Testis (tissue), 3 donors: ENCODE results near the gene MAN1C1. TPM values are rescaled to one million over a fixed set of nuclear protein-coding genes. Genes with fewer than 3 reads are reported as not detected.
"Not testable (repeated sequence)": the region's sequence is repeated elsewhere in the genome, so short reads cannot be mapped to it uniquely, and the experiment has no call there.

ENCODE experiments used
- DNase-seq: peaks from one replicate; pipeline ENCODE4 v3.0.0-alpha.2; 2019
- H3K27ac ChIP-seq, 2 donors: fragments of 200-600 bp; sonication (generic); one replicate each; pipeline ENCODE4 v1.5.1; 2019
- H3K27me3 ChIP-seq: fragments of 200-600 bp; sonication (generic); one replicate; pipeline ENCODE4 v1.5.1; 2019
- H3K36me3 ChIP-seq: fragments of 200-600 bp; sonication (generic); one replicate; pipeline ENCODE4 v1.5.1; 2017; ENCODE audit warnings: low read depth; ENCODE audit errors: missing control alignments
- H3K4me1 ChIP-seq: fragments of 200-600 bp; sonication (generic); one replicate; pipeline ENCODE4 v1.5.1; 2019
- H3K4me3 ChIP-seq, 2 donors: fragments of 200-600 bp; sonication (generic); one replicate each; pipeline ENCODE4 v1.5.1; 2017 to 2019
- H3K9me3 ChIP-seq: fragments of 200-600 bp; sonication (generic); one replicate; pipeline ENCODE4 v1.5.1; 2017
- CTCF ChIP-seq, 3 experiments: fragments of 450-650 bp in 2 of 3; fragments of 200-600 bp in 1 of 3; sonication (generic) in 1 of 3; IDR thresholded peaks; one replicate each; pipeline ENCODE4 v1.5.1; 2016 to 2019; ENCODE audit warnings: antibody characterized with exemption in 3 of 3, mild to moderate bottlenecking in 2 of 3, moderate library complexity in 1 of 3
- POLR2A ChIP-seq: fragments of 450-650 bp; IDR thresholded peaks from one replicate; pipeline ENCODE4 v1.6.1; 2017; ENCODE audit warnings: antibody characterized with exemption, mild to moderate bottlenecking, moderate library complexity
- WGBS, 2 donors: methylation state at CpG; one replicate each; pipeline ENCODE4 v1.1.5; 2018; 5-methylcytosine and 5-hydroxymethylcytosine counted together
- intact Hi-C: fragments of 100-400 bp; cut with DNase I; formaldehyde crosslinking; loops from one replicate; pipeline ENCODE4 v1.15.1; 2023; ENCODE audit warnings: low total_unique reads
- polyA plus RNA-seq: library from polyadenylated mRNA; stranded (reverse); fragments of 350-450 nt; fragmentation: Illumina TruSeq; extraction: RNeasy Lipid Tissue Mini Kit (QIAGEN cat#74804); gene quantifications from one replicate; pipeline ENCODE4 v1.2.3, GENCODE V29; 2014; ENCODE audit warnings: low read depth, low replicate concordance; ENCODE audit not compliant: insufficient read depth
- total RNA-seq, 2 donors: library from RNA; depleted of rRNA; stranded (reverse); fragments of >200 nt; gene quantifications; one replicate each; pipeline ENCODE4 v1.2.3, GENCODE V29; 2016

The MAN1C1 gene
- total and polyA plus RNA-seq, 3 donors from 2014 or later: 12.8 to 21.1 (median 14.8) TPM

- TF ChIP-seq CTCF (IDR thresholded peaks at IDR 0.05): no peak
- no peak for TF ChIP-seq POLR2A
- DNase-seq: peak; percentile 68
- Histone ChIP-seq H3K4me1 (peaks cover 26% of the 10 kb centered on the region), H3K27me3 (no peaks in the 10 kb centered on the region), H3K4me3 (no peak overlapping the region), H3K36me3 (no peaks in the 10 kb centered on the region), H3K27ac (peak overlapping the region in 1 of 2 donors; percentile 2), H3K9me3 (no peaks in the 10 kb centered on the region)
- 44 to 50% methylated on average over 9 of the region's 9 CpGs for WGBS, 2 donors
- intact Hi-C loops: loop anchor here (5.0 kb wide), 1 partner anchor 48 kb away; no protein-coding TSS in a partner anchor
These were observed 77.8 kb downstream of the MAN1C1 start for GRCh38 chr1:25694167-25695007.

- Histone ChIP-seq H3K27ac (peak overlapping the region in 1 of 2 donors; percentile 2), H3K36me3 (no peaks in the 10 kb centered on the region), H3K27me3 (no peaks in the 10 kb centered on the region), H3K4me1 (peaks cover 35% of the 10 kb centered on the region), H3K9me3 (no peaks in the 10 kb centered on the region), H3K4me3 (no peak overlapping the region)
- peak; percentile 78 for DNase-seq
- 69 to 75% methylated on average over 13 to 15 of the region's 15 CpGs for WGBS, 2 donors
- intact Hi-C loops: loop anchor here (5.0 kb wide), 1 partner anchor 47 kb away; no protein-coding TSS in a partner anchor
- TF ChIP-seq CTCF (IDR thresholded peaks at IDR 0.05) (no peak), POLR2A (no peak)
These were observed 78.6 kb downstream of the MAN1C1 start for GRCh38 chr1:25695090-25695770.

DNA sequence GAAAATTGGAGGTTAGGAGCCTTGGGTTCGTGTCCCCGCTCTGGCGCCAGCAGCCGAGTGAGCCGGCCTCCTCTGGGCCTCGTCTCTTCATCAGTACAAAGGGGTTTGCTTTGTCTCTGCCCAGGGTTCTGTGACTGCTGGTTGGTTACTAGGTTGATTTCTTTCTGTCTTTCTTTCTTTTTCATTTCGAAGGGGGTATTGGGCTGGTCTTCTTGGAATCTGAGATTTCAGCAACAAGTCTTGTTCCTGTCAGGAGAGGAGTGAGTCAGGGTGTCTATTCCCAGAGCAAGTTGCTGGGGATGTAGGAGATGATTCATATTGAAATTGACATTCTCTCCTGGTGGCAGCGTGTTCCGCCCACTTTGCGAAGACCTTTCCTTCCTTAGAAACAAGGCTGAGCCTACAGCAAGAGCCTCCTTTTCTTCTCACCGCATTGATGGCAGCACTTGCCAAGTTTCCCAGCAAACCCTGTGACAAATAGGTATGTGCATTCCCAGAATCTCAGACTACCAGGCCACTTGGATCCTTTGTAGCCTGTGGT, 79.2 kb downstream of the MAN1C1 start:
- no peak for DNase-seq
- H3K9me3 ChIP-seq: no peaks in the 10 kb centered on the region
- H3K4me3 ChIP-seq: no peak overlapping the region
- peak overlapping the region in 1 of 2 donors; percentile 2 for H3K27ac ChIP-seq
- peaks cover 39% of the 10 kb centered on the region for H3K4me1 ChIP-seq
- TF ChIP-seq CTCF (IDR thresholded peaks at IDR 0.05): no peak
- no peaks in the 10 kb centered on the region for H3K36me3 ChIP-seq
- no peaks in the 10 kb centered on the region for H3K27me3 ChIP-seq
- 70 to 87% methylated on average over 11 of the region's 11 CpGs for WGBS, 2 donors
- intact Hi-C loops: loop anchor here (5.0 kb wide), 1 partner anchor 46 kb away; no protein-coding TSS in a partner anchor

DNA sequence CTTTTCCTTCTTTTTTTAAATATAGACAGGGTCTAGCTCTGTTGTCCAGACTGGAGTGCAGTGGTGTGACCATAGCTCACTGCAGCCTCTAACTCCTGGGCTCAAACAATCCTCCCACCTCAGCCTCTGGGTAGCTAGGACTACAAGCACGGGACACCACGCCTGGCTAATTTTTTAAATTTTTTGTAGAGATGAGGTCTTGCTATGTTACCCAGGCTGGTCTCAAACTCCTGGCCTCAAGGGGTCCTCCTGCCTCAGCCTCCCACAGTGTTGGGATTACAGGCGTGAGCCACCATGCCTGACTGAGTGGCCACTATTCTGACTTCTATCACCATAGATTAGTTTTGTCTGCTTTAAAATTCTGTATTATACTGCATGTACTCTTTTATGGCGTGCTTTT, 80.1 kb downstream of the MAN1C1 start:
- H3K4me1 ChIP-seq: peaks cover 40% of the 10 kb centered on the region
- DNase-seq, H3K36me3 ChIP-seq, H3K9me3 ChIP-seq, H3K4me3 ChIP-seq, H3K27ac ChIP-seq, H3K27me3 ChIP-seq: not testable (repeated sequence)
- intact Hi-C loops: loop anchor here (5.0 kb wide), 1 partner anchor 46 kb away; no protein-coding TSS in a partner anchor
- WGBS, 2 donors: 85 to 97% methylated on average over 4 of the region's 4 CpGs
